Measurements from ENCODE around the gene DIPK1A. TPM values are rescaled to one million over a fixed set of nuclear protein-coding genes. Genes with fewer than 3 reads are reported as not detected.

Gene DIPK1A
- total RNA-seq, 1 donor from 2014 or later = 7.9 TPM

DNA sequence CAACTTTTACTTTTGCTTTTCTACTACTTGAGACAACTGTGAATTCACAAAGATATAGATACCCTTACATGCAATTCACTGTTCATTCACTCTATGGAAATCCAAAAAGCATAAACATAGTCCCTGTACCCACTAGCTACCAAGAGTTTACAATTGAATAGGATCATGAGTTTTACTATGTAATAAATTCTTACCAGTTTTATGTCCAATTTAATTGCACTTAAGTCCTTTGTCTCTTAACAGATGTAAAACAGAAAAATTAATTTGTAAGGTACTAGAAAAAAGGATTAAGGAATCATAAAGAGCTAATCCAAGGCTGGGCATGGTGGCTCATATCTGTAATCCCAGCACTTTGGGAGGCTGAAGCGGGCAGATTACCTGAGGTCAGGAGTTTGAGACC is 24.4 kb downstream of the DIPK1A start:
- intact Hi-C loops (cut with DNase I) = no loop called here
- Histone ChIP-seq H3K4me1 (peaks cover 28% of the 10 kb centered on the region), H3K9me3 (no peaks in the 10 kb centered on the region), H3K27ac (no peak overlapping the region), H3K27me3 (no peaks in the 10 kb centered on the region), H3K4me3 (no peak overlapping the region), H3K36me3 (no peaks in the 10 kb centered on the region)
- DNase-seq (ENCODE audit: extremely low spot score in 2 of 2) = no peak
- TF ChIP-seq POLR2A (IDR thresholded peaks at IDR 0.05) = no peak
- TF ChIP-seq POLR2AphosphoS5 (IDR thresholded peaks at IDR 0.05; ENCODE audit: insufficient read depth in 1 of 2, low read depth in 1 of 2) = no peak
- TF ChIP-seq, protein P1, sequence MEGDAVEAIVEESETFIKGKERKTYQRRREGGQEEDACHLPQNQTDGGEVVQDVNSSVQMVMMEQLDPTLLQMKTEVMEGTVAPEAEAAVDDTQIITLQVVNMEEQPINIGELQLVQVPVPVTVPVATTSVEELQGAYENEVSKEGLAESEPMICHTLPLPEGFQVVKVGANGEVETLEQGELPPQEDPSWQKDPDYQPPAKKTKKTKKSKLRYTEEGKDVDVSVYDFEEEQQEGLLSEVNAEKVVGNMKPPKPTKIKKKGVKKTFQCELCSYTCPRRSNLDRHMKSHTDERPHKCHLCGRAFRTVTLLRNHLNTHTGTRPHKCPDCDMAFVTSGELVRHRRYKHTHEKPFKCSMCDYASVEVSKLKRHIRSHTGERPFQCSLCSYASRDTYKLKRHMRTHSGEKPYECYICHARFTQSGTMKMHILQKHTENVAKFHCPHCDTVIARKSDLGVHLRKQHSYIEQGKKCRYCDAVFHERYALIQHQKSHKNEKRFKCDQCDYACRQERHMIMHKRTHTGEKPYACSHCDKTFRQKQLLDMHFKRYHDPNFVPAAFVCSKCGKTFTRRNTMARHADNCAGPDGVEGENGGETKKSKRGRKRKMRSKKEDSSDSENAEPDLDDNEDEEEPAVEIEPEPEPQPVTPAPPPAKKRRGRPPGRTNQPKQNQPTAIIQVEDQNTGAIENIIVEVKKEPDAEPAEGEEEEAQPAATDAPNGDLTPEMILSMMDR (IDR thresholded peaks at IDR 0.05) = no peak

GRCh38 chr1:92934395-92935378 is 26.6 kb downstream of the DIPK1A start:
- Histone ChIP-seq H3K4me1 (peaks cover 20% of the 10 kb centered on the region), H3K9me3 (no peaks in the 10 kb centered on the region), H3K4me3 (no peak overlapping the region), H3K27ac (no peak overlapping the region), H3K27me3 (no peaks in the 10 kb centered on the region), H3K36me3 (no peaks in the 10 kb centered on the region)
- DNase-seq (ENCODE audit: extremely low spot score in 2 of 2) = no peak
- intact Hi-C loops (cut with DNase I) = no loop called here
- TF ChIP-seq POLR2AphosphoS5 (IDR thresholded peaks at IDR 0.05; ENCODE audit: insufficient read depth in 1 of 2, low read depth in 1 of 2) = no peak

GRCh38 chr1:92933459-92933858 is 27.8 kb downstream of the DIPK1A start:
- no peak overlapping the region for H3K4me3 ChIP-seq
- H3K27ac ChIP-seq = no peak overlapping the region
- no peaks in the 10 kb centered on the region for H3K27me3 ChIP-seq
- H3K9me3 ChIP-seq = no peaks in the 10 kb centered on the region
- H3K36me3 ChIP-seq = no peaks in the 10 kb centered on the region
- intact Hi-C loops (cut with DNase I) = no loop called here
- no peak for DNase-seq (ENCODE audit: extremely low spot score in 2 of 2)
- TF ChIP-seq, protein P1 (IDR thresholded peaks at IDR 0.05) = no peak
- TF ChIP-seq POLR2AphosphoS5 (IDR thresholded peaks at IDR 0.05; ENCODE audit: insufficient read depth in 1 of 2, low read depth in 1 of 2) (no peak), POLR2A (IDR thresholded peaks at IDR 0.05) (no peak)
- peaks cover 20% of the 10 kb centered on the region for H3K4me1 ChIP-seq

GRCh38 chr1:92931691-92932090 is 29.6 kb downstream of the DIPK1A start:
- TF ChIP-seq, protein P1 (IDR thresholded peaks at IDR 0.05) = no peak
- TF ChIP-seq POLR2A (IDR thresholded peaks at IDR 0.05) = no peak
- TF ChIP-seq POLR2AphosphoS5 (IDR thresholded peaks at IDR 0.05; ENCODE audit: insufficient read depth in 1 of 2, low read depth in 1 of 2) = no peak
- no peak overlapping the region for H3K27ac ChIP-seq
- H3K27me3 ChIP-seq = no peaks in the 10 kb centered on the region
- no peak for DNase-seq (ENCODE audit: extremely low spot score in 2 of 2)
- no peaks in the 10 kb centered on the region for H3K9me3 ChIP-seq
- H3K4me3 ChIP-seq = no peak overlapping the region
- no peaks in the 10 kb centered on the region for H3K36me3 ChIP-seq
- intact Hi-C loops (cut with DNase I) = no loop called here
- H3K4me1 ChIP-seq = peaks cover 20% of the 10 kb centered on the region

DNA sequence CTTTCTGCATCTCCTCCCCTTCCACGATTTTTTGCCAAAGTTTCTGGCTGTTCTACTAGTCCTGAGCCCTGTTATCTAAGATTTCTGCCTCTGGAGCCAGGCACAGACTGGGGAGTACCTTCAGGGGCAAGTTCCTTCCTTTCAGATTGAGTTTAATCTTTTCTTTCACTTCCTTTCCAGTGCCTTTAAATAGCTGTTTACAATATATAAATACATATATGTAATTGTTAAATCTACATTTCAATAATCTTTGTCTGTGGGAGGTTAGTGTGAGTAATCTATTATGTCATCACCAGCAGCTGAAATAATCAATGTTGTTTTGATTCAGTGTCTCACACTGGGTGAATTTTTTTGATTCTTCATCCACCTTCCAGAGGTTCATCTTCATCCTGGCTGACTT is 31.8 kb downstream of the DIPK1A start:
- TF ChIP-seq, protein P1 (IDR thresholded peaks at IDR 0.05) = no peak
- TF ChIP-seq POLR2AphosphoS5 (IDR thresholded peaks at IDR 0.05; ENCODE audit: insufficient read depth in 1 of 2, low read depth in 1 of 2) (no peak), POLR2A (IDR thresholded peaks at IDR 0.05) (no peak)
- intact Hi-C loops (cut with DNase I) = no loop called here
- Histone ChIP-seq H3K4me1 (peaks cover 13% of the 10 kb centered on the region), H3K4me3 (no peak overlapping the region), H3K27ac (no peak overlapping the region), H3K9me3 (no peaks in the 10 kb centered on the region), H3K27me3 (no peaks in the 10 kb centered on the region), H3K36me3 (no peaks in the 10 kb centered on the region)
- no peak for DNase-seq (ENCODE audit: extremely low spot score in 2 of 2)
